ENCODE data around the gene CSMD2.

CSMD2 gene

DNA sequence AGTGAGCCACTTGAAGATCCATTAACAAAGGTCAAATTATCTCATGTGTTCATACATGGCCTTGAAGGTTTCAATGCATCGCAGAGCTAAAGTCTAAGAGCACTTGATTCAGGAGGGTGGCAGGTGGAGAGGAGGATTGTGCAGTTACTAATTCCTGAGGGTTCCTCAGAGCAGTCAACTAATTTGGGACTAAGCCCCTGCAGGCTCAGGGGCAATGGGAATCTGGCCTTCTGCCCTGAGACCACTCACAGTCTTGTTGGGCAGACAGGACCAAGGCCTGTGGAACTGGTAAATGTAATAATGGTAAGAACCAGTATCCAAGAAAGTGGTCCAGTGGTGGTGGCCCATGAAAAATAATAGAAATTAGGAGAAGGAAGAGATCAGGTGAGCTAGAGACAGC lies 428.5 kb downstream of the CSMD2 start:
- DNase-seq: no peak

DNA sequence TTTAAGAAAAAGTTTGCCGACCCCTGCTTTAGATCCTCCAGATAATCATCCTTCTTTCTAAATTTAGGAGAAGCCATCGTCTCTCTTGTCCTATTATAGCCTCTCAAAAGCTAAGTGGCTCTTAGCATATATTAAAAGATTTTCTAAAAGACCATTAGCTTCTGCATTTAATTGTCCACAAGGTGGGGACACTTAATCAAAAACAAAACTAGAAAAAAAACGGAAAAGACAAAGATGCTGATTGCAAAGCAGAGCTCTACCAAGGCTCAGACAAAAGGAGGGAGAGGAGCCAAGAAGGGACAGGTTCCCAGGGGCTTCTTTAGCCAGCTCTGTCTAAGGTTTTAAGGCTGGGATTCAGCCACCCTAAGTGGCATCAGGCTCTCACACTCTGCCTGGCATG lies 429.4 kb downstream of the CSMD2 start:
- no peak for DNase-seq

DNA sequence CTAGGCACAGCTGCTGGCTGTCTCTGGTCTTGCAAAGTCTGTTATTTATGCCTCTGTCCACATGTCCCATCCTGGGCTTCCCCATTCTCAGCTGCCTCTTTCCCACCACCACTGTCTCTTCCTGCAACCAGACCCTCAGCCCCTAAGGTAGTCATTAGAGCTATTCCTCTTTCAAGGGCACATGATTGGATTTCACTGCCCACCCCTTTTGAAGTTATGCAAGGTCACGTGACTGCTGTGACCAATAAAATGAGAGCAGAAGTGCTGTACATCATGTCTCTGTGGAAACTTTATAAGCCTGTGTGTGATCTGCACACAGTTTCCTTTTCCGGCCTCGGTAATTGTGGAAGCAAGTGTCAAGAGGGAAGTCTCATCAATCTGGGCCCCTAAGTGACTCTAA lies 437.7 kb downstream of the CSMD2 start:
- DNase-seq: no peak

DNA sequence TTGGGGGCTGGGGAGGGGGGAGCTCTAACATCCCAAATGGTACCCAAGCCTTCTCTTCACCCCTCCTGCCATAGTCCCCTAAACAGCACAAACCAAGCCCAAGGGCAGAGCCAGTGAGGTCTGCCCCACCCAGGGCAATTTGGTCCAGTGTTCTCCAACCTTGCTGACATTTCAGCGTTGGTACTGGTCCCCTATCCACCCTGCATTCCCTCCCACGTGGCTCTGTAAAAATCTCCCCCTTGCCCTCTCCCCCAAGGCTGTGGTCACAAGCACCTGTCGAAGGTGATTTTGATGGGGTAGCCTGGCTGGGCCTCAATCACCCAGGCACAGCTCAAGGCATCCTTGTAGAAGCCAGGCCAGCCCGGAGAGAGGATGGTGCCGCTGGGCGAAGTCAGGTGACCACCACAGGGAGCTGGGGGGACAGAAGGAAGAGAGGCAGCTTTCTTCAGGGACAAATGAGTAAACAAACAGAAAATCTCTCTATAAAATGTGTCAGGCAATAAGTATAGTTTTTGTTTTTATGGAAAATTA lies 438.7 kb downstream of the CSMD2 start:
- no peak for DNase-seq

DNA sequence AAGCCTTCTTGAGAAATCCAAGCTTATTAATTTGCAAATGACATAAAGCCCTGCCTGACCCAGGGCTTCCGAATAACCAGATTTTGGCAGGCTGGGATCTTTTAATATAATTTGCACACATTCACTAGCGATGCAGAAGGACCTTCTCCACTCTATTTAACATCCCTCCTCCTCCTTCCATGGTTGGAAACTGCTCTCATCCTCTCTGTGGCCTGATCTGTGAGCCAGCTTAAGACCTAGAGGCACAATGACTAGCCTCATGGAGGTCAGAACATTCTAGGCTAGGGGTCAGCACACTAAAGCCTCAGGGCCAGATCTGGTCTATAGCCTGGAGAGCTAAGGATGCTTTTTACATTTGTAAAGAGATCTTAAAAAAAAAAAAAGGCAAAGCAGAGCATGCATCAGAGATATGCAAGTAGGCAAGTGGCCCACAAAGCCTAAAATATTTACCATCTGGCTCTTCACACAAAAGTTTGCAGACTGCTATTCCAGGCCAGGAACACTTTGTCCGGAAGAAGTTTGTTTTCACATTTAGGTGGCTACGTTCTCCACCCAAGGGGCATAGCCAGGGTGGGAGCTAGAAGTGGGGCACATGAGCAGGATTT lies 439.4 kb downstream of the CSMD2 start:
- no peak for DNase-seq

DNA sequence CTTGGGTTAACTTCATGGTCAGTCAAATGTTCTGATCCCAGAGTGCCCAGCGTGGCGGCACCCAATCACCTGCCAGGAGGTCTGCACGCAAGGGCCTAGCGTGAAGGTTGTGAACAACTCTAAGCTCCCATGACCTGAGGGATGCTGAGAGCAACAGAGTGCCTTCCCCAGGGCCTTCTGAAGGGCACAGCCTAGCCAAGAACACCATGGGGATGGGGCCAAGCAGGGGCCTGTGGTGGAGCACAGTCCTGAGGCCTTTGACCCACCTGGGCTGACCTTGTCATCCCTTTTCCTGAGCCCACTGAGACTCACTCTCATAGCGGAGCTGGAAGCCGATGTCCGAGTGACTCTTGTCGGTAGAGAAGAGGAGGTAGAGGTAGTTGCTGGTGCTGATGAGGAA lies 440.0 kb downstream of the CSMD2 start:
- DNase-seq: no peak

DNA sequence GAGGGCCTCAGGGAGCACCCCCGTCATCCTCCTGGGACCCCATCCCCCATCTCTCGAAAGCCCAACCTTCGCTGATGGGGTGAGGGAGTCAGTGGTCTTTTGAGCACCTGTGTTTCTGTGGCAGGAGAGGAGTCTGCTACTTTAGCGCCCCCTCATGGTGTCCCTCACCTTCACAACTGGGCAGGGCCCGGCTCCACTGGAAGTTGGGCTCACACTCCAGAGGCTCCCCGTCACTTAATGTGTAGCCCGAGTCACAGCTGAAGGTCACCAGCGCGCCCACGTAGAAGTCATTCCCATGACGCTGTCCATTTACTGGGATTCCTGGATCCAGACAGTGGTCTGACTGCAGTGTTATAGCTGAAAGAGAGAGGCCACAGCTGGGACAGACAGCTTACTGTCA lies 440.7 kb downstream of the CSMD2 start:
- DNase-seq: no peak

DNA sequence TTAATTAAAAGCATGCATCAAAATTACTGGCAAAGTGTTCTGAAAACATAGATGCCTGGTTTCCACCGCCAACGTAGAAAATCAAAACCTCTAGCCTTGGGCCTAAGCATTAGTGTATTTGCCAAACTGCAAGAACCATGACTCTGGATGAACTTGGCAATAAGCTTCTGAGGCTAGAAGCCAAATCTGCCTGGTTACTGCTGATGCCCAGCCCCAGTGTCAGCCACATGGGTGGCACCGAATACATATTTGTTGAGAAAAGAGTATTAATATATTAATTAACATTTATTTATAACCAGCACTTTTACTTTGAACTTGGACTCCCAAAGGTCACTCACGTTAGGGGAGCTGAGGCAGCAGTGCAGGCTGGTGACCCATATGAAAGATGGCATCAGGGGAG lies 441.8 kb downstream of the CSMD2 start:
- no peak for DNase-seq

DNA sequence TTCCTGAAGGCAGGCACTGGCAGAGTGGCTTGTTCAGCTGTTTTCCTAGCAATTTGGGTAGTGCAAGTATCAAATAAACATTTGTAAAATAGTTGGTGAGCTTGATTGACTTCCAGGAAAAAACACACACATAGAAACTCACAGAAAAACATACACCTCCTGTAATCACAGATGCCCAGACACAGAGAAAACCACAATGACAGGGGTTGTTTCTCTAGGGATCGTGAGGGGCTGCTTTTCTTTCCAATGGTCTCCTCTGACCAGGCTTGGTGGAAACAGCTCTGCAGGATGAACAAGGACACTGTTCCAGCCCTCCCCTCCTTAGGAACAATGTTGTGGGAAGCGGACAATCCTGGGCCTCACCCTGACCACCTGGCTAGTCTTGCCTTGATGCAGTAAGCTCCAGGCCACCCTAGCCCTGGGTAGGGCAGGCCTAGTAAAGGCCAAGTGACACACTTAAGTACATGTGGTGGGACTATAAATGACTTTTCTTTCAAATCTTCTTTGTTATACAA lies 443.7 kb downstream of the CSMD2 start:
- DNase-seq: no peak

DNA sequence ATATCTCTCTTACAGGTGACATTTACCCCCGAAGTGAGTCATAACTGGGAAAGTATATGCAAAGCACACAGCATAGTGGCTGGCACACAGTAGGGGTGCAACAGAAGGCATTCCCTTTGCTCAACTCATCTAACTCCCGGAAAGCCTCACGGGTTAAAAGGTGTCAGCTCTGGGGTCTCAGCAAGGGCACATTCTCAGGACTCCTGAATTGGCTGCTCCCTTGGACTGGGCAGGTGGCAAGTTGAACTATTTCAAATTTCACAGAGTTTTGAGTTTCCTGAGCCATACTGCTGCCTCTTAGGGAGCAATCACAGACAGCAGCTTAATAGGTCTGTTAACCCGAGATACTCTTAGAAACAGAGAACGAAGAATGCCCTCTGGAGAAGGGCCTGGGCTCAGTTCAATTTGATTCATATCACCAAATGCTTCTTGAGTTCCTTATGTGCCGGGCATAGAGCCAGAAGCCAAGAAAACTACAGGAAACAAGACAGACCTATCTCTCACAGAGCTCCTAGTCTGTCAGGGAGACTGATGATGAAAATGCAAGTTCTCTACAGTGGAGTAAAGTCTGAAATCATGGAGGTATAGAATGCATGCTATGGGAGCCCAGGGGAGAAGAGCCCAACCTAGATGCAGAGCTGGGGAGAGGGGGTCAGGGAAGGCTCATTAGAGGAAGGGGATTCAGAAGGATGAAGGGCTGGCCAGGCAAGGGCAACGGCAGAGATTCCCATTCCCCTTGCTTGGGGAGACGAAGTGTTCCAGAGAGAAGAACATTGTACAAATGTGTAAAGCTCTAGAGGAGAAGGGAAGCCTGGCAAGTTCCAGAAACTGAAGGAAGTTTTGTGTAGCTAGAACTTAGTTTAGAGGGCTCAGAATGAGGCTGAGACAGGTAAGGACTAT lies 445.0 kb downstream of the CSMD2 start:
- no peak for DNase-seq

DNA sequence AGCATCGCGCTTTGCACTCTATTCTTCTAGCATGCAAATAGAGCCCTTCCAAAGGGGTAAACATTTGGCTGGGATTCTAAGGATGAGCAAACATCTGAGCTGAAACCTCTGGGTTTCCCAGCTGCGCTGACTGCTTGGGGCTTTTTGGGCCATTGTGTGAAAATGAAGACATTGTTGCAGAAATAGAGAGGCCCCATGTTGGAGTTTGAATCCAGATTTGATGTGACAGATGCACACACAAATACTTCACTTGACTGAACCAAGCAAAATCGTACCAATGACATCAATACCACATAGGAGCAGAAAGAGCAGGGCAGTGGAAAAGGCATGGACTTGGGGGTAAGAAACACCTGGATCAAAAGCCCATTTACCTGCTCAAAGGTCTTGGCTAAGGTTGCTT lies 445.7 kb downstream of the CSMD2 start:
- no peak for DNase-seq

DNA sequence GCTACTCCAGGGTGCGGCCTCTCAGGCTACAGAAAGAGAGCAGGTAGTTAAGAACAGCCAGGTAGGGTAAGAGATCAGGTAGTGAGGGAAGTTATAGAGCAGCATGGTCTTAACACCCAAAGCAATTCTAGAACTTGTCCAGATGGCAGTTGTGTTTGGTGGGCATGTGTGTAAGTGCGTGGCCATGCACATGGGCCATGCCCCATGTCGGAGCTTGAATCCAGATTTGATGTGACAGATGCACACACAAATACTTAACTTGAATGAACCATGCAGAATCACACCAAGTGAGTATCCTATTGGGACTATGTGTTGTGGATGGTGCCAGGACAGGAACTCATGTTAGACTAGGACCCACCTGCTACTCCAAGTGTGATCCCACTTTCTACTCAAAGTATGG lies 446.8 kb downstream of the CSMD2 start:
- no peak for DNase-seq

DNA sequence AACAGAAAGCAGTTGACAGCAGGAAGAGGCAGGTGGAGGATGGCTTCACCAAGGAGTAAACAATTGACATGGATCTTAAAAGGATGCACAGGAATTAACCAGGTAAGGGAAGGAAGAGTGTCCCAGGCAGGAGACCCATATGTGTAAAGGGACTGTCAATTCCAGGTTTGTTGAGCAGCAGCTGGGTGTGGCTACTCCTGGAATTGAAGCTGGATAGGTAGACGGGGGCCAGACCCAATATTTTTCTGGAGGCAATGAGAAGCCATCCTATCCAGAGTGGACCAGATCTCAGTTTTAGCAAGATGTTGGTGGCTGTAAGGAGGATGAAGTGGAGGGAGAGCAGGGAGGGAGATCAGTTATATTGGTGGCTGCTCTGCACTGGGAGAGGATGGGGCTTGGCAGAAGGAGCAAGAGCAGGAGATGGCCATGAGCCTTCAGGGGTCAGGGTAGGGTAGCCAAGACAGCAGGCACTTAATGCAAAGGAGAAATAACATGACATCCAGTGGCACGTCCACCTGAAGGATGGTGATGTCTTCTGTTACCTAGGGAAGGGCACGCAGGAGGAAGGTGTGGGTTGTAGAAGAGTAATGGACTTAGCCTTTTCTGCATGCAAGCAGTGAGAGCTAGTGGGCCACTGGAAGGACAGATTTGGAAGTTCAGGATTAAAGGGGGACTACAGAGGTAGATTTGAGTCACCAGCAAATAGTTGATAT lies 447.9 kb downstream of the CSMD2 start:
- no peak for DNase-seq

DNA sequence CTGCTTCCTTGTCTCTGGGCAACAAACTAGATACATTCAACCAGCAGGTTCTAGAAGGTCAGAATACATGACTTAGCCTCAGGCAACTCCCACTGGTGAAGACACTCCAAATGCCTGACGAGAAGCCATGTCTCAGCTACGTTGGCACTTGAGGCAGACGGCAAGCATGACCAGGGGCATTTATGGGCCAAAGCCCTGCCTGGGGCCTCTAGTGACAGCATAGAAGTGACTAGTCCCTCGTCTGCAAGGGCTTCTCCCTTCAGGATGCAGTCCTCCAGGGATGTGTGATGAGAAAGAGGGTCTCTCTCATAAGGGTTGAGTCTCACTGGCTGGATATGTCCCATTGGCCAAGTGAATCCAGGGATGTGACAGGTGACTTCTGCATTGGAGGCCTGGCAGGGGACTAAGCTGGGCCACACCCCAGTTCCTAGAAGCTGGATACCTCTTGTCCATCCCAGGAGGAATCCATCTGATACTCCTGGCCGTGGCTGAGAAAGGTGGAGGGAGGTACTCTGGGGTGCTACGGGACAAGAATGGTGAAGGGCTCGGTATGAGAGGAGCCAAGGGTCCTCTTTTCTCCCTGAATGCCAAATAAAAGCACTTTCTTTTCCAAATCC lies 449.7 kb downstream of the CSMD2 start:
- DNase-seq: no peak

DNA sequence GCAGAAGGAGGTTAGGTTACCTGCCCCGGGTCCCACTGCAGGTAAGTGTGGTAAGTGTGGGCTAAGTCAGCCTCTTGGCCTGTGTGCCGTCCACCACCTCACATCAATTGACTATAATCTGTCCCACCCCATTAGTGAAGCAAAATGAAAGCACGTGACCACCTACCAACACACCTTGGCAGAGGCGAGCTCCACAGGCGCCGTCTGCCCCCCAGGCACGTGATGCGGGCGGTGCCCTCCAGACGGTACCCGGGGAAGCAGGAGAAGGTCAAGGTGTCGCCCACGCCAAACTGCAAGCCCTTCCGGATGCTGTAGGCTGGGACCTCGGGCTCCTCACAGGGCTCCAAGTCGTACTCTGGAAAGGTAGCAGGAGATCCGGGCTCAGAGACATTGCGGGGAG lies 450.6 kb downstream of the CSMD2 start:
- no peak for DNase-seq

DNA sequence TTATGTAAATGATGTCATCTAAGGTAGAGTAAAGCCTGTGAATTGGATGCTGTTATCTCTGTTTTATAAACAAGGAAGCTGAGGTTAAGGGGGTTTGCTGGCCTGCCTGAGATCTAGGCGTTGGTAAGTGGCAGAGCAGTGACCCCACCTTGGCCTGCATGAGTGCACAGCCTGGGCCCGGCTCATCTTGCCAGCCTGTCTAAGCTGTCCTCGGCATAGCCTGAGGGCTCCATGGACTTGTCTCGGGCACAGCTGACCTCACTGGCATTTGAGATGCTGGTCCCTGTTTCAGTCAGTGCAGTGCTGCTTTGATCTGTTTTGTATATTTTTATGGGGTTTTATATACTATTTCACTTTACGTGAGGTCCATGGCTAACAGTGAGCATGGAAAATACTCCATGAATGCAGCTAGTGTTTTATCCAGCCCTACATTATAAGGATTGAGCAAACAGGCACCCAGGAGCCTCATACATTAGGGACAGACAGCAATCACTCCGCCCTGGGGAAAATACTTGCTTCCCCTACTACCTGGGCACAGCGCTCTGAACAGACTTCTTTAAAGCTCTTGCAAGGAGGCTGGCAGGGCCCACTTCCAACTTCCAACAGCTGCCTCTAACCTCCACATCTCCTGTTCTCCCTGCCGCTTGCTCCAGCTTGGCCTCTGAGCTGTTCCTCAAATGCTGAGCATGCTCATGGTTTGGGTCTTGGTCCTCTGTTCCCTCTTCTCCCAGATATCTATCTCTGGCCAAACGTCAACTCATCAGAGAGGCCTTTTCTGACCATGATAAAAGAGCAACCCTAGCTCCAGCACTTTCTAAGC lies 451.8 kb downstream of the CSMD2 start:
- no peak for DNase-seq

DNA sequence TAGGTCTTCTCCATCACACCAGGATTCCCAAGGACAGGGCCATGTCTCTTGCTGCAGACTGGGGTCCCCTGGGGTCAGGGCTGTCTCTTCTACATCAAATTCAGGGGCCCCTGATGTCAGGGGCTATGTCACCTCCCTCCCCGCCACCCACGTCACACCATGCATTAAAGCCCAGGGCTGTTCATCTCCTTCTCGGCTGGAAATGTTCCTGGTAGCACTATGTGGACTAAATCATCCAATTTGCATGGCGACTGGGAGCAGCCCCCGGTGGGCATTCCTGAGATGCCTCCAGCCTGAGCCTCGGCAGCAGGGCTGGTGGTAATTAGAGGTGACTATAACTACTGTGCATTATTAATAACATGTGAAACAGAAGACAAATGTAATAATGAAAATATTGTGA lies 452.8 kb downstream of the CSMD2 start:
- no peak for DNase-seq

DNA sequence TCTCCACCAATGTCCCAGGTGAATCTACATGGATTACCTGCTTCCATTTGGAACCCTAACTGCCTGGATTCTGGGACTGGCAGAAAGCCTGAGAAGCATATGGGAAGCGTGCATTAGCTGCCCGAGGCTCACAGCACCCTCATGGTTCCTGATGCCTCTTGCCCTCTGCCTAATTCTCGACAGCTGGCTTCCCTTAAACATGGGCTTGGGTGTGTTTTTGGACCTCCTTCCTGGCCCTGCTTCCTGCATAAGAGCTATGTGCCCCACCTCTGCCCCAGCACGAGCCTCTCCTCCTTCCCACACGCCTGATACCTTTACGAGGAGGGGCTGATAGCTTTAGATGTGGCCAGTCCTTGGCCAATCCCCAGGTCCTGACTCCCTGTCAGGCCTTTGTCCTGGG lies 453.5 kb downstream of the CSMD2 start:
- DNase-seq: no peak

DNA sequence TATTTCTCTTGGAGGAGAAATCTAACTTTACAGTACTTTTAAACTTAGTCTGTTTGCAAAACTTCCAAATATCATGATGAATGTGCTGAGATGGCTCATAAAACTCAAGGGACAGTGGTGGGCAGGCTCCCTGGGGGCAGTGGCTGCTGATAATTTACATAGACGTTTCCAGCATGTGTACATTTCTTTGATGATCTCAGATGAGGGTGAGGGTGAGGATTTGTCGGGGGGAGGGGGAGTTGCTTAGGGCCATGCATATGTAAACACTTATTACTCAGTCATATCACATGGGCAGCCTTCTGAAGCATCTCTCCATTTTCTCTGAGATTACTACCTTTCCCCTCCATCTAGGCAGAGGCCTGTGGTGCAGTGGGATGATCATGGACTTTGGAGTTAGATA lies 454.1 kb downstream of the CSMD2 start:
- DNase-seq: no peak

DNA sequence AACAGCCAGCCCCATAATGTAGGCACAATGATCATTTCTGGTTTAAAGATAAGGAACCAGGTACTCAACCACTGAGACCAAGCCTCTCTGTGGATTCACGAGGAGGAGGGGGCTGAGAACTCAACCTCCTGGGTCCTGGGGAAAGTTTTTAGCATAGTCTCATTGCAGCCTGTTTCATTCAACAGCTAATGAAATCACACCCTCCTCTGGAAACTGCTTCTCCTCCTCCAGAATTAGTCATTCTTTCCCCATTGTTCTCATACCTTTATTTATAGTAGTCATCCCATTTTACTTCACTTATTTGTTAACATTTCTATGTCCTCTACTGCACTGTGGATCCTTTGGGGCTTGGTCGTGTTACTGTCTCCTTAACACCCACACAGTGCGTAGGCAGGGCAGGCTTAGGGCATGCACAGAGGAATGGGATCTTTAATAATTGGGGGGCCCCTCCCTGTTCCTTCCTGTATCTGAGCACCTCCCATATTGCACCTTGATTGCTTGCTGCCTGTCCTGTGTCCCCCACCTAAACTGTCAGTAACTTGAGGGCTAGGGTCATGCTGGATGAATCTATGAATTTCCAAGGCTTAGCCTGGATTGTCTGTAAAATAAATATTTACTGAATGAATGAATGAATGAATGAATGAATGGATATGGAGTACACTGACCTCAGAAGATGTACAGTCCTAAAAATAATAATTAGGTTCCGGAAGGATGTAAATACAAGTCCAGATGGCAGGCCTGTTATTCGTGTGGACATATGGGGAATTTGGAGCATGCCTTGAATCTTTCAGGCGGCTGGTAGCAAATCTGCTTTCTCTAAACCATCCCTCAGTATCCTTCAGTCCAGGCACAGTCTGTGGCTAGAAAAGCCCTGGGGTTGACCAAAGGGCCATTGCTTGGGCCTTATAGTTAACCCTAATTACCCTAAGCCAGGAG lies 455.0 kb downstream of the CSMD2 start:
- no peak for DNase-seq

DNA sequence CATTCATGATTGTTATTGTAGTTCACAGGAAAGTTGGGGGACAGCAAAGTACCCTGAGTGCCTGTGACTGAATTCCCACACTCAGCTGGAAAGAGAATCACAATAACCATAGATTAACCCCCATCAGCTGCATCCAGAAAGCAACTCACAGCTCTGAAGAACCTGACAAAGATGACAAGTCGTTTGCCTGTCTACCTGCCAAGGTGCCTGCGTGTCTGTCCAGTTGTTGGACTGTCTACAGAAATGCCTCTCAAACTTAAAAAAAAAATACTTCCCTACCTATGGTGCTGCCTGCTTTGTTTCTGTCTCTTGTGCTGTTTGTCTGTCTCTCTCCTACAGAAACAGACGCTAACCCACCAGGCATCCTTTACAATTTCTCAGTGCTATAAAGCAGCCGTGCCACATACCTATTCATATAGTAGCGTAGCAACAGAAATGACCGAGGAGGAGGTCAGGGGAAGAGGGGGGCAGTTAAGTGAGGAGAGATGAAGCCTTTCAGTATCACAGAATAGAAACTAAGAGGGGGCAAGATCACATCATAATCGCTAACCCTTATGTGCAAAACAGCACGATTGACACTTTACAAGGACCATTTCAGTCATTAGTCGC lies 455.8 kb downstream of the CSMD2 start:
- DNase-seq: no peak
